OCI-LY7 (cell line): ENCODE results near the gene CTAGE4.
"Not testable (repeated sequence)": the region's sequence is repeated elsewhere in the genome, so short reads cannot be mapped to it uniquely, and the experiment has no call there.

Source experiments
- CTCF ChIP-seq: fragments of 200-600 bp; sonication (generic); conservative IDR thresholded peaks from 2 replicates; pipeline ENCODE4 v1.5.1; 2014; ENCODE audit warnings: mild to moderate bottlenecking, antibody characterized with exemption, low read length, moderate library complexity, mixed read lengths
- EZH2phosphoT487 ChIP-seq: fragments of 200-600 bp; sonication (generic); IDR thresholded peaks from 2 replicates; pipeline ENCODE4 v1.6.1; 2018; ENCODE audit warnings: low read depth, borderline replicate concordance, mild to moderate bottlenecking, mixed run types, antibody characterized with exemption, low read length, moderate library complexity, mixed read lengths

GRCh38 chr7:144231027-144231426 is 47.8 kb downstream of the CTAGE4 start:
- not testable (repeated sequence) for TF ChIP-seq CTCF, EZH2phosphoT487
